Stimulated activated CD4-positive, alpha-beta T cell treated with anti-CD3 and anti-CD28 coated beads, Interleukin-4, amount 100 ng/mL, for 48 hours (primary cell): ENCODE measurements around the gene SNCB.
A peak's percentile ranks its signal among the peaks of the same experiment; 100 is the strongest.
"Not testable (repeated sequence)": the region's sequence is repeated elsewhere in the genome, so short reads cannot be mapped to it uniquely, and the experiment has no call there.

Experiments used
- DNase-seq, 2 donors: peaks; one replicate each; pipeline ENCODE4 v3.0.0-alpha.2; 2020; ENCODE audit warnings: low read depth in 2 of 2

The SNCB gene

DNA sequence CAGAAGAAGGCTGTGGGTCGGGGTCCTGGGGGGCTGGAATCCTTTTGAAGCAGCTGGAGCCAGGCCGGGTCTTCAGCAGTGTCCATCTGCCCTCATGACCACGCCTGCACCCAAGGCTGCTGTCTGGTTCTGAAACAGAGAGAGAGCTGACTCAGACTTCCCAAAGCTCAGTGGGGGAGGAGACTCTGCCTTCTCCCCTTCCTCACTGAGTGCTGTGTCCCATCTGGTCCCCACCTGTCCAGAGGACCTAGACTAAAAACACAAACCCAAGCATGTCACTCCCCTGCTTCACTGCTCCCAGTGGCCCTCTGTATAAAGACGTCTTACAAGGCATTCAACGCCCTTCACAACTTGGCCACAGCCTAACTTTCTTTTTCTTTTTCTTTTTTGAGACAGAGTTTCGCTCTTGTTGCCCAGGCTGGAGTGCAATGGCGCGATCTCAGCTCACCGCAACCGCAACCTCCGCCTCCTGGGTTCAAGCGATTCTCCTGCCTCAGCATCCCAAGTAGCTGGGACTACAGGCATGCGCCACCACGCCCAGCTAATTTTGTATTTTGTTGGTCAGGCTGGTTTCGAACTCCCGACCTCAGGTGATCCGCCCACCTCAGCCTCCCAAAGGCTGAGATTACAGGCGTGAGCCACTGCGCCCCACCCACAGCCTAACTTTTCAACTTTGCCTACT lies 30.4 kb downstream of the SNCB start:
- not testable (repeated sequence) for DNase-seq

DNA sequence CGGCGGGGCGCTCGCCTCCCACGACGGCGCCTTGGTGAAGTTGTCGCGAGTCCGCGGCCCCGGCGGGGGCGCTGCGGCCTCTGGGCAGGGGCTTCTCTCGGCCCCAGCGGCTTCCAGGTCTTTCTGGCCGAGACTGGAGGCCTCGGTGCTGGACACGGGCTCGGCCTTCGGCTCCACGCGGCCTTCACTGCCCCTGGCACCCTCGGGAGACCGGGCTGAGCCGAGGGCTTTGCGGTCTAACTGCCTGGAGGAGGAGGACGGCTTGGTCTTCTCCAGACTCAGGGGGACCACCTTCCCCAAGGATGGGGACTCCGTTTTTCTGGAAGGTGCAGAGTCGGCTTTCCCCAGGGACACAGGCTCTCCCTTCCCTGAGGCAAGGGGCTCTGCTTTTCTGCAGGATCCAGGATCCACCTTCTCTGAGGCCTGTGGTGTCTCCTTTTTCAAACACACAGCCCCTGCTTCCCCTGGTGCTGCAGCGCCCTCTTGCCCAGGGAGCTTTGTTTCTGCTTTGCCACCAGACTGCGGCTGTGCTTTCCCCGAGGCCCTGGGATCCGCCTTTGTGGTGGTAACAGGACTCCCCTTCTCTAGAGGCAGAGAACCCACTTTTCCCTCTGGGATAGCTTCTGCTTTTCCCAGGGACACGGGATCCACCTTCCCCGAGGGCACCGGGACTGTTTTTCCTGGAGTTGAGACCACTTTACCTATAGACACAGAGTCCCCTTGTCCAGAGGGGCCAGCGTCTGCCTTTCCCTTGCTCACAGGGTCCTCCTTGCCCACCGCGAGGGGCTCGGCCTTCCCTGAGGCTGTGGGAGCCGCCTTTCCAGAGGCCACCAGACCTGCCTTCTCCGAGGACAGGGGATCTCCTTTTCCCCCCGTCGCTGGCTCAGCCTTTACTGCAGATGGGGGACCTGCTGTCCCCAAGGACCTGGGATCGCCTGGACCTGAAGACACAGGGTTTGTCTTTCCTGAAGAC lies 32.6 kb downstream of the SNCB start:
- no peak for DNase-seq

DNA sequence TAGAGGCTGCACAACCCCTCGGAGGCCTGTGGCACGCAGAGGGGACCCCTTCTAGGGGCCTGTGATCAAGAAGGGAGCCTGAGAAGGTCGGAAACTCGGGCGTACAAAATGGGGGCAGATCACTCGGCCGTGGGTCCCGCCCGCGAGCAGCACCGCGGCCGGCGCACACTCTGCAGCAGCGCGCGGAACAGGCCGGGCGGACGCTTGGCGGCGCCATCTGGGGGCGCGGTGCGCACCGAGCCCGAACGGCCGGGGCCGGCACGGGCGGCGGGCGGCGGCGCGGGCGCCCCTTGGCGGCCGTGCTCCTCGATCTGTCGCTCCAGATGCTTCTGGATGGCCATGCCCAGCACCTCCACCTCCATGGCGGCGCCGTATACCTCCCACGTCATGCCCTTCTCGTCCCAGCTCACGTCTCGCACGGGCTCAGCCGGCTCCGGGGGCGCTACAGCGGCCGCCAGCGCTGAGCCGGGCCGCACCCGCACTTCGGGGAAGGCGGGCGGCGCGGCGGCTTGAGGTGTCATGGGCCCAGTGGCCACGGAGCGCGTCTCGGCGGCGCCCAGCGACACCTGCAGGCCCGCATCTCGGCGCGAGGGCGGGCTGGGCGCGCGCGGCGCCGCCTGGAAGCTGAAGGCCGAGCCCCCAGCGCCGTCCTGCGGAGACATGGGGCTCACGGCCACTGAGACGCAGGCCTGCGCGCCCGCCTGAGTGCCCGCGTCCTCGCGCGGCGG lies 33.5 kb downstream of the SNCB start:
- peak; percentile 37 to 48 for DNase-seq

DNA sequence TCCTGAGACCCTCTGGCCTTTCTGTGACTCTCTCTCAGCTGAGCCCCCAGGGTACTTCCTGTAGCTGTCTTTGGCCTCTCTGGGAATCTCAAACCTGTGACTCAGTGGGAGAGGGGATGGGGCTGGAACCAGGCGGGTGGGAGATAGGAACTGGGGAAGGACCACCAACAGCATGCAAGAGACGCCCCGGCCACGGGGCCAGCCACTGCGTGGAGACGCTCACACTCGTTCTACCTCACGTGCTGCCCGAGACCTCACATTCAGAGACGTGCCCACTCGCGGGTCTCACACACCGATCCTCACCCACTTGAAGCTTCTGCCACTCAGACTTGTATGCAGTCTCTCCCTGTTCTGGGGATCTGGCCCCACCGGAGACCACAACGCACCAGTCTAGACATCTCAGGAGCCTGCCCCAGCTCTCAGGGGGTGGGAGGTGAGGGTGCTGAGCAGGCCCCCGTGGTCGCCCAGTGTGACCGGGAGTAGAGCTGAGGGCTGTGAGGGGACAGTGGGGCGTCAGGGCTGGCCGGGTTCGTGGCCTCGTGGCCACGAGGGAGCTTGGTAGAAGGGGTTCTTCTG lies 34.2 kb downstream of the SNCB start:
- DNase-seq = no peak

DNA sequence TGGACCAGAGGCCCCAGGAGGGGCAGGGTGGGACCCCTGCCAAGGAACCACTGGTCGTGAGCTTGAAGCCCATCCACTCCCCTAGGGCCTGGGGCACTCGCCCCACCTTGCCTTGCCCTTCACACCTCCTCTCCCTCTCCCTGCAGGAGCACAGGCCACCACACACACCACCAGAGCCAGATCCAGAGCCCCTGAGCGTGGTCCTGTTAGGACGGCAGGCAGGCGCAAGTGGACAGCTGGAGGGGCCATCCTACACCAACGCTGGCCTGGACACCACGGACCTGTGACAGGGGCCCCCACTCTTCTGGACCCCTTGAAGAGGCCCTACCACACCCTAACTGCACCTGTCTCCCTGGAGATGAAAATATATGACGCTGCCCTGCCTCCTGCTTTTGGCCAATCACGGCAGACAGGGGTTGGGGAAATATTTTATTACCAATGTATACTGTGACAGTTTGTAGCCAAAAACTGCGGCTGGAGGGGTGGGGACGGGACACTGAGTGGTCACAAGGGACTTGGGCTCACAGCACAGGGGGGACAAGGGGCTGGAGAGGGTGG lies 34.9 kb downstream of the SNCB start:
- no peak for DNase-seq

DNA sequence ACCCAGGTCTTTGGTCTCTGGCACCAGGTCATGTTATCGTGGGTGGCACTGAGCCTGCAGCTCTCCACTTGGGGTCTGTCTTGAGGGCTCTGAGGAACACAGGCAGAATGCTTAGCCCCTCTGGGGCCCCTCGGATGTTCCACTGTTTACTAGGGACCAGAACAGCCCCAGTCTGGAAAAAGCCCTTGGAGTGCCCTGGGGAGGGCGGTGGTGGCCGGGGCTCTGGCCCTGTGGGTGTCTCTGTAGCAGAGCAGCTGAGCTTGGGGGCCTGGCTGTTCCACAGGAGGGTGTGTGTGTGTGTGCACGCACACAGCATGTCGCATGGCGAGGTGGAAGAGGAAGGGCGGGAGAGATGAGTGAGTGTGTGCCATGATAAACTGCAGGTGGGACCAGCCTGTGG lies 35.8 kb downstream of the SNCB start:
- no peak for DNase-seq

DNA sequence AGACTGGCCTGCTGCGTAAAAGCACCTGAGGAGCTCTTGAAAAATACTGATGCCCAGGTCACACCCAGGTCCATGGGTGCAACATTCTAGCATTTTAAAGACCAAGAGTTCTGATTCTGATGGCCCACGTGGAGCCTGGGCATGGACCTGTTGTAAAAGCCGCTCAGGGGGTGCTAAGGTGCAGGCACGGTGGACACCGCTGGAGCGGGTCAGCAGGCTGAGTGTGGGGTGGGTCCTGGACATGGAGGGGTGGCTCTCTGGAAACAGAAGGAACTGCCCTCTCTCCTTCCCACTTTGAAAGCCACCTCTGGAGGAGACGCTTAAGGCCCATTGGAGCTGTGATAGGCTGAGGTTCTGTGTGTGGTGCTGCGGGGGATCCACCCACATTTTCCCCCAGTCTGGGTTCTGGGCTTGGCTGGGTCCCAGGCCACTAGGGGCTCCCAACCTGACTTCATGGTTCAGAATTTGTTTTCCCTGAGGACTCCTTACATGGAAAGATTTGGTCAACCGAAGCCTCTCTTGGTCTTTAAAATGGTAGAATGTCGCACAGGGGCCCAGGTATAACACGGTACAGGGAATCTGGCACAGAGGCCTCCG lies 37.0 kb downstream of the SNCB start:
- DNase-seq = no peak

DNA sequence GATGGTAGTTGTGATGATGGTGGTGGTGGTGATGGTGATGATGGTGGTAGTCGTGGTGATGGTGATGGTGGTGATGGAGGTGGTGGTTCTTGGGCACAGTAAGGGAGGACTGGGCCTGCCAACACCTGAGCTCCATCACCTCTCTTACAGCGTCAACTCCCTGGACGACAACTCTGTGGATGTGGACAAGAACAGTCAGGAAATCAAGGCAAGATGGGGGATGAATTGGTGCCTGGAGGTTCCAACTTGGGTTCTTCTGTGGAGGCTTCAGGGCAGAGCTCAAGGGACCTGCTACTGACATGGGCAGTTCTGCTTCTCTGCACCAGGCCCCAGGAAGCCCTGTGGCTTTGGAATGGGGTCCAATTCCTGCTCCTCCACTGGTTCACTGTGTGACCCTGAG lies 37.8 kb downstream of the SNCB start:
- no peak for DNase-seq

DNA sequence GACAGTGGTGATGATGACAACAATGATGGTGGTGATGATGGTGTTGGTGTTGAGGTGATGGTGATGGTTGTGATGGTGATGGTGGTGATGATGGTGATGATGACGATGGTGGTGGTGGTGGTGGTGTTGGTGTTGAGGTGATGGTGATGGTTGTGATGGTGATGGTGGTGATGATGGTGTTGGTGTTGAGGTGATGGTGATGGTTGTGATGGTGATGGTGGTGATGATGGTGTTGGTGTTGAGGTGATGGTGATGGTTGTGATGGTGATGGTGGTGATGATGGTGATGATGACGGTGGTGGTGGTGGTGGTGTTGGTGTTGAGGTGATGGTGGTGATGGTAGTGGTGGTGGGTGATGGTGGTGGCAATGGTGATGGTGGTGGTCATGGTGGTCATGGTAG lies 38.7 kb downstream of the SNCB start:
- DNase-seq = not testable (repeated sequence)

DNA sequence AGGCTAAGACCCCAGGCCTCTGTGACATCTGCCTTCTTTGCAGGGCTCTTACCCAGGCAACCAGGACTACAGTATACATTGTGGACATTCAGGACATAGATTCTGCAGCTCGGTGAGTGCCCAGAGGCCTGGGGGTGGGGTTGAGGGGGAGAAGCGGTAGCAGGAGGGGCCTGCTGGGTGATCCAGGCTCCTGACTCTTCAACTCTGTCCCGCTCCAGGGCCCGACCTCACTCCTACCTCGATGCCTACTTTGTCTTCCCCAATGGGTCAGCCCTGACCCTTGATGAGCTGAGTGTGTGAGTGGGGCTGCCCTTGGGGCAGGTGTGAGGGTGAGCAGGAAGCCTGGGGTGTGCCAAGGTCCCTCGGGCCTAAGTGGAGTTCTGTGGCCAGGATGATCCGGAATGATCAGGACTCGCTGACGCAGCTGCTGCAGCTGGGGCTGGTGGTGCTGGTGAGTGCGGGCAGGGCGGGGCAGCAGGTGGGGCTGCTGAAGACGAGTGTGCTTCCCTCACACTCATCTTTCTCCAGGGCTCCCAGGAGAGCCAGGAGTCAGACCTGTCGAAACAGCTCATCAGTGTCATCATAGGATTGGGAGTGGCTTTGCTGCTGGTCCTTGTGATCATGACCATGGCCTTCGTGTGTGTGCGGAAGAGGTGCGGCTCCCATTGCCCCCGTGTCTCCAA lies 40.2 kb downstream of the SNCB start:
- no peak for DNase-seq

DNA sequence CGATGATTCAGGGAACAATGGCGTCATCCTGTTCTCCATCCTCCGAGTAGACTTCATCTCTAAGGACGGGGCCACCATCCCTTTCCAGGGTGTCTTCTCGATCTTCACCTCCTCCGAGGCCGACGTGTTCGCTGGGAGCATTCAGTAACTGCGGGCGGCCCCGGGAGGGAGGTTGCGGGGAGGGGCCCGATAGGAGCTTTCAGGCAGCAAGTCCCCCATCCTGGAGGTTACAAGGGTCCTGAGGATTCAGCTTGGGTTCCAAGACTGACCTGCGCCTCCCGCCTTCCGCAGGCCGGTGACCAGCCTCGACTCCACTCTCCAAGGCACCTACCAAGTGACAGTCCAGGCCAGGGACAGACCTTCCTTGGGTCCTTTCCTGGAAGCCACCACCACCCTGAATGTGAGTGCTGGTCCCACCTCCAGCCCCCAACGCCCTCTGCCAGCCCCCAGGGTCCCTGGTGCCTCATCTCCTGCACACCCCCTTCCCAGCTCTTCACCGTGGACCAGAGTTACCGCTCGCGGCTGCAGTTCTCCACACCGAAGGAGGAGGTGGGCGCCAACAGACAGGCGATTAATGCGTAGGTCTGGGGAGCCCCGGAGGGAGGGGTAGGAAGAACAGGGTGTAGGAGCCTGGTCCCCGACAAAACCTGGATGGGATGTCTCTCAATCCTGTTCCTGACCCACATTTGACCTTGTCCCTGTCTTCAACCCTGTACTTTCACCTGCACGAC lies 41.1 kb downstream of the SNCB start:
- DNase-seq = no peak

DNA sequence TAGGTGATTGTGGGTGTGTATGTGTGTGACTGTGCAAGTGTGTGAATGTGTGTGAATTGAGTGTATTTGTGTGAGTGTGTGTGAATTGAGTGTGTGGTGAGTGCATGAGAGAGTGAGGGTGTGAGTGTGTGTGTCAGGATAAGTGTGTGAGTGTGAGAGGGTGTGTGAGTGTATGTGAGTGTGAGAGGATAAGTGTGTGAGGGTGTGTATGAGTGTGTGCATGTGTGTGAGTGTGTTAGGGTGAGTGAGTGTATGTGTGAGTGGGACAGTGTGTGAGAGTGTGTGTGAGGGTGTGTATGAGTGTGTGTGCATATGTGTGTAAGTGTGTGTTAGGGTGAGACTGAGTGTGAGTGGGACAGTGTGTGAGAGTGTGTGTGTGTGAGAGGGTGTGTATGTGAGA lies 42.0 kb downstream of the SNCB start:
- DNase-seq = no peak

DNA sequence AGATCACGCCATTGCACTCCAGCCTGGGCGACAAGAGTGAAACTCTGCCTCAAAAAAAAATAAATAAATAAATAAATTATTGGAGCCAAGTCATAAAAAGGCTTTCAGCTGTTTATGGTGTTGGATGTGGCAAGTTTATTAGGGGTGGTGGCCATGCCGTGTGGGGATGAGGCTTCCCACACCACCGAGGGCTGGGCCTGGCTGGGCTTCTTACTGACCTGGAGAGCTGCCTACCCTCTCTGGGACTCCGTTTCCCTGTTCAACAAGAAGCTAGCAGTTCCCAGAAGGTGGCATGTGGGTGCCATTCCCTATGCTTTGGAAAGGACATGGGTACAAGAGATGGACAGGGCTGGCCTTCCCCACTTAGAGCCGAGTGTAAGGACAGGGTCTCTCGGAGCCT lies 42.9 kb downstream of the SNCB start:
- no peak for DNase-seq

DNA sequence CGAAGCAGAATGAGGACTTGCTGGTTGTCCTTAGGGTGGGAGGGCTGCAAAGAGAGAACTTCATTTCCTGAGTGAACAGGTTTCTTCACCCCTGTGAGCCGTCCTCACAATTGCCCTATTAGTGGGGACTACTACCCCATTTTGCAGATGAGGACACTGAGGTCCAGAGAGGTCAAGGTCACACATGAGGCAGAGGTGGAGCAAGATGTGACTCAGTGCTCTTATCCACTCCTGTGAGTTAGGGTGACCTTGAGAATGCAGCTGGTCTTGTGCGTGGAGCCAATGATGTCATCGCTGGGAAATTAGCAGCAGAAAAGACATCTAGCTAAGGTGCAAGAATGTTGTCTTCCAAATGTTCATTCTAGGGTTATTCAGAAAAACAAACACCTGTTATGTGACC lies 47.3 kb downstream of the SNCB start:
- no peak for DNase-seq

DNA sequence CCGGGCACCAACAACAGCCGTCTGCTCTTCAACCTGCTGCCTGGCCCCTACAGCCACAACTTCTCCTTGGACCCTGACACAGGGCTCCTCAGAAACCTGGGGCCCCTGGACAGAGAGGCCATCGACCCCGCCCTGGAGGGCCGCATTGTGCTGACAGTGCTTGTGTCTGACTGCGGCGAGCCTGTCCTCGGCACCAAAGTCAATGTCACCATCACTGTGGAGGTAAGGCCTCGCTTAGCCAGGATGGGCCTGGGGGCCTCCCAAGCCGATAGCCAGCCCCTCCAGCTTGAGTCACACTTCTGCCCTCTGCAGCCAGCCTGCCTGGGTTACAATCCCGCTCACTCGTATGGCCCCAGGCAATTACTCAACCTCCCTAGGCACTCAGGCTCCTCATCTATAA lies 49.0 kb downstream of the SNCB start:
- DNase-seq = no peak

DNA sequence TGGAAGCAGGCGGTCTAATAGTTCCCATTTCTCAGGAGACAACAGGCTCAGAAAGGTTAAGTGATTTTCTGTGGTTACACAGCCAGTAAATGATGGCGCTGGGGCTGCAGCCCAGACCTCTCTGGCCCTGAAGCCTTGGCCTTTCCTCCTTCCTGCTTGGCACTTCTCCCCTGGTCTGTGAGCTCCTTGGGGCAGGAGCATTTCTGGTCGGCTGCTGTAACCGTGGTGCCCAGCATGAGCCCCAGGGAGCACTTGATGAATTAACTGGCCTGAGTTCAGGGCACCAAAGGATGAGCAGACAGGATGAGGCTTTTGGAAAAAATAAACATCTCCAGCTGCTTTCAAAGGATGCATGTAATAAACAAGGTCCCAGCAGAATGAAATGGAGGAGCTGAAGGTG lies 51.0 kb downstream of the SNCB start:
- no peak for DNase-seq

DNA sequence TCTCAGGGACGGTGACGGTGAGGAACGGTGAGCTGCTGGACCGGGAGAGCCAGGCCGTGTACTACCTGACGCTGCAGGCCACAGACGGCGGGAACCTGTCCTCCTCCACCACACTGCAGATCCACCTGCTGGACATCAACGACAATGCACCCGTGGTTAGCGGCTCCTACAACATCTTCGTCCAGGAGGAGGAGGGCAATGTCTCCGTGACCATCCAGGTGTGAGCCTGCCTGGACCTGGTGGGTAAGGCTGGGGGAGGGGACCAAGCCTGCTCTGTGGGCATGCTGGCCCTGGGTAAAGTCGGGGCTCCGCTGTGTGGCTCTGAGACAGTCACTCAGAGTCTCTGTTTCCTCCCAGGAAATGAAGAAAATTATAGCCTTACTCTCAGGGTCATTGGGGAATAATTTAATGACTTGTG lies 51.9 kb downstream of the SNCB start:
- no peak for DNase-seq

DNA sequence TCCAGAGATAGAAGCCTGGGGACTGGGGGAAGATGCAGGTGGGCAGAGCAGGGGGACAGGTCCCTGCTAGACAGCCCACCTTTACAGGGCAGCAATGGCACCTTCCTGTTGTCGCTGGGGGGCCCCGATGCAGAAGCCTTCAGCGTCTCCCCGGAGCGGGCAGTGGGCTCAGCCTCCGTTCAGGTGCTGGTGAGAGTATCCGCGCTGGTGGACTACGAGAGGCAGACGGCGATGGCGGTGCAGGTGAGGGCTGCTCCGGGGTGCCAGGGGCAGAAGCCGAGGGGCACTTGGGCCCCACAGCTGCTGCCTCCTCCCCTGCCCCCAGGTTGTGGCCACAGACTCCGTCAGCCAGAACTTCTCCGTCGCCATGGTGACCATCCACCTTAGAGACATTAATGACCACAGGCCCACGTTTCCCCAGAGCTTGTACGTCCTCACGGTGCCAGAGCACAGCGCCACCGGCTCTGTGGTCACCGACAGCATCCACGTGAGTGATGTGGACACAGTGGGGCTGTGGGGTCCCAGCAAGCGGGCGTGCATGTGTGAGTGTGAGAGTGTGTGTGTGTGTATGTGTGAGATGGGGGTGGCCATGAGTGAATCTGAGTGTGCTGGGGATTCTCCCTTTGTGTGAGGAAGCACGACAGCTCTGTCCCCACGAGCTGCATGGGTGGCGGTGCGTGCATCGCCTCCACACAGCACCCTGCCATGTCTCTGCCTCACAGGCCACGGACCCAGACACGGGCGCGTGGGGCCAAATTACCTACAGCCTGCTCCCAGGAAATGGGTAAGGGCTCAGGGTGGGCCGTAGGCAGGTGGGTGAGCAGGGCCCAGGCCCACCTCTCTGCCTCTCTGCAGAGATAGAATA lies 52.8 kb downstream of the SNCB start:
- DNase-seq = no peak
